ENCODE results near the gene CASKIN2. TPM values are rescaled to one million over a fixed set of nuclear protein-coding genes. Genes with fewer than 3 reads are reported as not detected.

The CASKIN2 gene
- total and polyA plus RNA-seq, 3 donors from 2014 or later = 15.6 to 22.6 (median 16.9) TPM

- intact Hi-C loops (cut with DNase I; ENCODE audit: low total_unique reads) = no loop called here
- WGBS, 2 donors = 35 to 49% methylated on average over 15 to 16 of the region's 16 CpGs
- peaks cover 36% of the 10 kb centered on the region for H3K4me1 ChIP-seq
- H3K9me3 ChIP-seq = no peaks in the 10 kb centered on the region
- peak overlapping the region in 1 of 2 donors; percentile 23 for H3K27ac ChIP-seq
- no peaks in the 10 kb centered on the region for H3K36me3 ChIP-seq (ENCODE audit: low read depth, missing control alignments)
- H3K27me3 ChIP-seq = no peaks in the 10 kb centered on the region
- peak; percentile 69 for DNase-seq
- no peak overlapping the region for H3K4me3 ChIP-seq
- no peak for TF ChIP-seq CTCF (IDR thresholded peaks at IDR 0.05)
- TF ChIP-seq POLR2A (IDR thresholded peaks at IDR 0.05) = no peak
These were observed 16.6 kb downstream of the CASKIN2 start for GRCh38 chr17:75498726-75499213.

GRCh38 chr17:75498039-75498725 is 17.2 kb downstream of the CASKIN2 start:
- H3K4me1 ChIP-seq = peaks cover 36% of the 10 kb centered on the region
- H3K27me3 ChIP-seq = no peaks in the 10 kb centered on the region
- peak overlapping the region in 1 of 2 donors; percentile 23 for H3K27ac ChIP-seq
- no peaks in the 10 kb centered on the region for H3K36me3 ChIP-seq (ENCODE audit: low read depth, missing control alignments)
- no peak for DNase-seq
- no peak overlapping the region for H3K4me3 ChIP-seq
- intact Hi-C loops (cut with DNase I; ENCODE audit: low total_unique reads) = no loop called here
- WGBS, 2 donors = 78 to 81% methylated on average over 18 to 19 of the region's 21 CpGs
- no peak for TF ChIP-seq CTCF (IDR thresholded peaks at IDR 0.05)
- no peak for TF ChIP-seq POLR2A (IDR thresholded peaks at IDR 0.05)
- no peaks in the 10 kb centered on the region for H3K9me3 ChIP-seq

GRCh38 chr17:75496005-75496404 is 19.3 kb downstream of the CASKIN2 start:
- peaks cover 30% of the 10 kb centered on the region for H3K4me1 ChIP-seq
- TF ChIP-seq CTCF (IDR thresholded peaks at IDR 0.05) (no peak), POLR2A (IDR thresholded peaks at IDR 0.05) (no peak)
- H3K27me3 ChIP-seq = no peaks in the 10 kb centered on the region
- intact Hi-C loops (cut with DNase I; ENCODE audit: low total_unique reads) = no loop called here
- H3K27ac ChIP-seq = no peak overlapping the region
- no peaks in the 10 kb centered on the region for H3K9me3 ChIP-seq
- DNase-seq = no peak
- H3K36me3 ChIP-seq (ENCODE audit: low read depth, missing control alignments) = no peaks in the 10 kb centered on the region
- no peak overlapping the region for H3K4me3 ChIP-seq
- 89 to 92% methylated on average over 3 to 11 of the region's 11 CpGs for WGBS, 2 donors

GRCh38 chr17:75494326-75494877 is 20.9 kb downstream of the CASKIN2 start:
- intact Hi-C loops (cut with DNase I; ENCODE audit: low total_unique reads) = no loop called here

More at GRCh38 chr17:75494326-75494877, 20.9 kb downstream of the CASKIN2 start:
- Histone ChIP-seq H3K27me3 (no peaks in the 10 kb centered on the region), H3K4me3 (no peak overlapping the region), H3K4me1 (peaks cover 18% of the 10 kb centered on the region), H3K27ac (no peak overlapping the region), H3K9me3 (no peaks in the 10 kb centered on the region), H3K36me3 (ENCODE audit: low read depth, missing control alignments) (no peaks in the 10 kb centered on the region)
- no peak for DNase-seq
- TF ChIP-seq CTCF (IDR thresholded peaks at IDR 0.05) (no peak), POLR2A (IDR thresholded peaks at IDR 0.05) (no peak)
- WGBS, 2 donors = 83 to 88% methylated on average over 12 to 14 of the region's 14 CpGs
